Panc1 (cell line): Measurements from ENCODE around the gene NTN3.
A peak's percentile ranks its signal among the peaks of the same experiment; 100 is the strongest.

Experiments used
- CTCF ChIP-seq: fragments of 450-650 bp; IDR thresholded peaks from 2 replicates; pipeline ENCODE4 v1.5.1; 2017; ENCODE audit warnings: mild to moderate bottlenecking
- POLR2AphosphoS5 ChIP-seq: IDR thresholded peaks from 2 replicates; pipeline ENCODE4 v1.6.1; 2012; ENCODE audit warnings: mild to moderate bottlenecking, low read depth, low read length, moderate library complexity
- SIN3A ChIP-seq: IDR thresholded peaks from 2 replicates; pipeline ENCODE4 v1.6.1; 2012; ENCODE audit warnings: low read depth, mild to moderate bottlenecking, low read length, moderate library complexity, borderline replicate concordance; ENCODE audit not compliant: insufficient read depth

- peak; percentile 10; the same call in 1 of the 2 replicates for TF ChIP-seq CTCF
- TF ChIP-seq SIN3A, result no peak
- no peak for TF ChIP-seq POLR2AphosphoS5
Measured at GRCh38 chr16:2428784-2429033, 42.4 kb upstream of the NTN3 start.
